Amniotic stem cell (primary cell): Measurements from ENCODE around the gene SDK1.

Experiments
- DNase-seq: peaks from one replicate; lab custom pipeline; 2025; lab: John Stamatoyannopoulos, UW

The SDK1 gene

DNA sequence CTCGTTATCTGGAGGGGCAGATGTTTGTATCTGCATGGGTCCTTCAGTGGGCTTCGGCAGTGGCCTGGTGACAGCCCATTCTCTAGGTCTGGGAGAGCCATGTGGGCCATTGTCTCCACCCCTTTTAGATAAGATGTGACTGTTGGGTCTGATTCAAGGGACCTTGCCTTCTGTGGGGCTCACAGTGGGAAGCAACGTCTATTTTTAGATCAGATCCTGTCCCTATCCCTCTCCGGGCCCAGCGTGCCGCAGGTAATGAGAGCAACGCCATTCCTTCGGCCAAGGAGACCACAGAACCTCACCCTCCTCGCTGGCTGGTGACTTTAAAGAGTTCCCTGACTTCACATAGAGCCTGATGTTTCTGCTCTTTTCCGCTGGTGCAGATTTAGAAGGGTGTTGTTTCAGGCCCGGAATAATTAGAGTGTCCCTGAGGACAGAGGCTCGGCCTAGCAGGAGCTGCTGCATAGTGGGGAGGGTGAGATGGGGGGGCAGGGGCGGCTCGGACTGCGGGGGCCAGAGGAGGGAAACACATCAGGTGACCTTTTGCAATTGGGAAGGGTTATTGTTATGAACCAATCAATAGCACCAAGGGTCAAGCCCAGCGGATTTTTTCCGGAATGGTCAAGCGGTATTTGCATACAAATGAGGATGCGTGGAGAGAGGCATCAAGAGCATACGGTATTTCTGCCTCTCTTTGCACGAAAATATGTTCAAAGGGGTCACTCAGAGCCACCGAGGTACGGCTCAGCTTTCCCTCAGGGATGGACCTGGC lies 878.0 kb downstream of the SDK1 start:
- DNase-seq = no peak

DNA sequence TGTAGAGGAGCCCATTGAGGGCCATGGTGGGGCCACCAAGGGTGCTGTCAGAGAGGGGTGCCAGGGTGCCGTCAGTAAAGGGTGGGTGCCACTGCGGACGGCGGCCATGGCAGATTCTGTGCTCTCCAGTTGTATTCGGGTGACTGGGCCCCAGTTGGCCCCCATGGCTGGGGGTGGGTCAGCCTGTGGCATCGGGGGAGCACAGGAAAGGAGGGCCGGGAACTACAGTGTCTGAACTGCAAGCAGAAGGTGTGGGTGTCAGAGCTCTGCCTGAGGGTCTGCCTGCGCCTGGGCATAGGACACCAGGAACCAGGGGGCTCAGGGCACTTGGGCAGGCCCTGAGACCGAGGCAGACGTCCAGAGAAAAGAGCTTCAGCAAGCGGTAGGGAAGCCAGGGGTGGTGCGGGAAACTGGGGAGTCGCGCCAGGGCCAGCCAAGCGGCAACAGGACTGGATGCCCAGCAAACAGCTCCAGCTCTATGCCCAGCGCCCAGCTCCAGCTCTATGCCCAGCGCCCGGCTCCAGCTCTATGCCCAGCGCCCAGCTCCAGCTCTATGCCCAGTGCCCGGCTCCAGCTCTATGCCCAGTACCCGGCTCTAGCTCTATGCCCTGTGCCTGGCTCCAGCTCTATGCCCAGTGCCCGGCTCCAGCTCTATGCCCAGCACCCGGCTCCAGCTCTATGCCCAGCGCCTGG lies 878.8 kb downstream of the SDK1 start:
- no peak for DNase-seq

DNA sequence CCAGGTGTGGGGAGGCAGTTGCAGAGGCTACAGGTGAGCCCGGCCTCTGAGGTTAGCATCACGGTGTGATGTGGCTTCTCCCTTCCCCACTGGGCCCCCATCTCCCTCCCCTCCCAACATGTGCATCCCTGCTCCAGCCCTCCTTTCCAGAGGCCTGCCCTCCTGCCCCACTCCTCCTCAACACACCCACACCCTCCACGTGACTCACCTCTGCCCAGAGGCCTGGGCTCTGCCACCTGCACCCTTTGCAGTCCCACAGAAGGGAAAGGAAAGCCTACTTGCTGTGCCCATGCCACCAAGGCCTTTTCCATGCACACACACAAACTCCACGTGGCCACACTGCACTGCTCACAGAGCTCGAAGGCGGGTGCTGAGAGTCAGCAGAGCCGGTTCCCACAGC lies 880.4 kb downstream of the SDK1 start:
- no peak for DNase-seq

DNA sequence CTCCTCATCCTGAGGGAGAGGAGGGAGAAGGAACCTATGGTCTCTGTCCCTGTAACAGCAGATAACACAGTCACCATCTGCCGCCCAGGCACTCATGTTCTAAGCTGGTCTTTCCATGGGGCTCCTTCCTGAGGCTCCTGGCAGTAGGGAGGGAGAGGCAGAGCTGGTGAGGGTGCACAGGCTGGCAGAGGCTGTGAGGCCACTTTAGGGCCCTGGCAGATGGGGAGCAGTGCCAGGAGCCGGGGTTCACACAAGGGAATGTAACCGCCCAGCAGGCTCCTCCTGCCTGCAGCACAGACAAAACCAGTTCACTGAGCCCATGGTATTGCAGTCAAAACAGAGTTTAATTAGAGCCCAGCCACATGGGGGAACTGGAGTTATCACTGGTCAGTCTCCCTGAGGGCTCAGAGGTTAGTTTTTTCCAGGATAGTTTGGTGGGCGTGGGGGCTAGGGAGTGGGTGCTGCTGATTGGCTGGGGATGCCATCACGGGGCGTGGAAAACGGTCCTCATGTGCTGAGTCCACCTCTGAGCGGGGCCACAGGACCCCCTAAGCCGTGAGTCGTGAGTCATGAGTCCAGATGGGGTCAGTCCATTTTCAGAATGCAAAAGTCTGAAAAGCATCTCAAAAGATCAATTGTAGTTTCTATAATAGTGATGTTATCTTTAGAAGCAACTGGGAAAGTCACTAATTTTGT lies 881.7 kb downstream of the SDK1 start:
- DNase-seq = no peak

DNA sequence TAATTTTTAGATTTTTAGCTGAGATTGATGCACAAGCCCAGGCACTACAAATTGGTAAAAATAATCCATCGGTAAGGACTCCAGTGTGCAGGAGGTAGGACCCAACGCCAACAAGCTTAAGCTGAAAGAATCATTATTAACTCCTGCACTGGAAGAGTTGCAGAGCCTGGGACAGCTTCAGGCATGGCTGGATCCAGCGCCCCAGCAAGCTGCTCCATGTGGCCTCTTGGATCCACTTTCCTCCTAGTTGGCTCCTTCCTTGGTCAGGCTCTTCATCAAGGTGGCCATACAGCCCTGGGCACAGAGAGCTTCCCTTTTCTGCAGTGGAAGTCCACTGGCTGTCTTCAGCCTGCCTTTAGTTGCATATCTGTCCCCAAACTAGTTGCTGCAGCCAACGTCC lies 883.6 kb downstream of the SDK1 start:
- no peak for DNase-seq

DNA sequence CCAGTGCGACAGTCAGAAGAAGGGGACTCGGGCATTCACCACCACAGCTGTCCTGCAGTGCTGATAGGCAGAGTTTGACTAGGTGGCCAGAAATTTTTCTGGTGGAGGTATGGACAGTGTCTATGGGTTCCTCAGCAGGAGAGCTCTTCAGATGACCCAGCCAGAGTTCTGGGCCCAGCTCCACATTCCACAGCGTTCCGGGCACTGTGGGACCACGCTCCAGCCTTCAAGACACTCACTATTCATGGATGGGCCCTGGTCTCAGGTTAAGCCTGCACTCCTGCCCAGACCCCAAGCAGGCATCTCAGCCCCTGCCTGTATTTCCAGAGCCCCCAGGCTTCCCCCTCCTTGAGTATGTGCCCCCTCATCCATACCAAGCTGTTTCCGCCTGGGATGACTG lies 884.1 kb downstream of the SDK1 start:
- no peak for DNase-seq

DNA sequence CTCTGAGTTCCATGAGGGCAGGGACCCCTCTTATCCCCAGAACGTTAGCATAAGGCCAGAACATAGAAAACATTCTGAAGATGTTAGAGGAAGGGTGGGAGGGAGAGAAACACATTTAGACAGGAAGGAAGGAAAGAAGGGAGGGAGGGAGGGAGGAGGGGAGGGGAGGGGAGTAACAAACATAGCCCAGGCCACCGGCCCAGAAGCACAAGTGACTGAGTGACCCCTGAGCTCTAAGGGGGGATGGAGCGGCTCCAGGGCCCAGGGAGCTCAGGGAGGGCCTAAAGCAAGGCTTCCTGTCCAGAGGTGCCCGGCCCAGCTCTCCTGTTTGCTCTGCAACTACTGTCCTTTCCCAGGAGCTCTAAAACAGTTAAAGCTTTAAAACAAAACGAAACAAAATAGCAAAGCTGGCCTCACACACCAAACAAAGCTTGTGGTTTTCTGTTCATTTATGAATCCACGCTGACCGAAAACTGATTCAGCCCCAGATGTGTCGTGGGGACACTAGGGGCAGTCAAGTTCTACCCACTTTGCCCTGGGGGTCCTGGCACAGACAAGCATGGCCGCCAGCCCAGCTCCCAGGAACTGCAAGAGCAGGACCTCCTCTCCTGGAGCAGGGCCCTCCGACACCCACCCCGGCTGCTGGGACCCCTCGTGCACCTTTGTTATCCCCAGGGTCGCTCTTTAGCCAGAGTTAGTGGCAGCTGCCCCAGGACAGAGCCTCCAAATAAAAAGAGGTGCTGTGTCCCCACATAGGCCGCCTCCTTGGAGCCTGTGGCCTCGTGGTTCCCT lies 884.9 kb downstream of the SDK1 start:
- DNase-seq = no peak

DNA sequence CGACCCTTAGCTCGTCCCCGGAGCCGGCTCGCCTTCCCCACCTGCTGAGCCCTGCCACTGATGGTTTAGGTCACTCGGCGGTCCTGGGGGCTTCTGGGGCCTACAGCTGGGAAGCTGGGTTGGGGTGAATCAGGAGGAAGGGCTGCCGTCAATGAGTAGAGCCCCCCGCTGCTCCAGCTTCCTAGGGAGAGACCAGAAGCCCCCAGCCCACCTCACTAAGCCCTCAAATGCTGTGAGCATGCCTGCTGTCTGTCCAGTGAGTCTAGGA lies 885.4 kb downstream of the SDK1 start:
- DNase-seq = no peak

DNA sequence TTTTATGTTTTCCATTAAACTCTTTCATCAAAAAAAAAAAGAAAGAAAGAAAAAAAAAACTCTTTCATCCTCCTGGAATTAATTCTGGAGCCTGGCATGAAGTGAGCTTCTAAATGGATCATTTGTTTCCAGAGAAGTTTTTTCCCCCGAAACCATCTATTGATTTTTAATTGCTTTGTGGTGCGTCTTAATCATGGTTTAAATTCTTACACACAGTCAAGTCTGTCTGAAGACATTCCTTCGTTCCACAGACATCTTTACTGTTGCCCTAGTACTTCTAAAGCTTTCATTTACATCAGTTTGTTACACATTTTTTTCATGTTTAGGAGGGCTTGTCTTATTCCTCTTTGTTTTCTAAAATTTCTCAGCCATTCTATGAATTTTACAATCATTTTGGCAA lies 887.6 kb downstream of the SDK1 start:
- no peak for DNase-seq

DNA sequence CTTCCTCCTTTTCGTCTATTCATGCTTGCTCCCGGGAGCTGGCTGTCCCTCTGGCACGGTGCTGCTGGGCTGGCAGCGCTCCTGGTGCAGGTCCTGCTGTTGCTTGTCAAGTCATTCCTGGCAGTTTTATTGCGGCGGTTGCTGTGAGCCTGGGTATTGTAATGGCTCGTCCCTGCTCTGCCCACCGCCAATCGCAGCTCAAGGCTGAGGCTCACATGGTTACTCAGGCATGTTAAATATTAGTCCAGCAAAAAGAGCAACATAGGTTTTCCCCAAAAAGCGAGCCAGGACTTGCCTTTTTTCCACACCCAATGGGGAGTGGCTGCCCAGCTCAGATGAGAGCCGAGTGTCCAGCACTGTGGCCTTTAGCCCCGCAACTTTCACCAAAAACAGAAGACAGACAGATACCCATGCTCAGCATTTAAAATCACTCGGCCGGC lies 888.1 kb downstream of the SDK1 start:
- DNase-seq = no peak

DNA sequence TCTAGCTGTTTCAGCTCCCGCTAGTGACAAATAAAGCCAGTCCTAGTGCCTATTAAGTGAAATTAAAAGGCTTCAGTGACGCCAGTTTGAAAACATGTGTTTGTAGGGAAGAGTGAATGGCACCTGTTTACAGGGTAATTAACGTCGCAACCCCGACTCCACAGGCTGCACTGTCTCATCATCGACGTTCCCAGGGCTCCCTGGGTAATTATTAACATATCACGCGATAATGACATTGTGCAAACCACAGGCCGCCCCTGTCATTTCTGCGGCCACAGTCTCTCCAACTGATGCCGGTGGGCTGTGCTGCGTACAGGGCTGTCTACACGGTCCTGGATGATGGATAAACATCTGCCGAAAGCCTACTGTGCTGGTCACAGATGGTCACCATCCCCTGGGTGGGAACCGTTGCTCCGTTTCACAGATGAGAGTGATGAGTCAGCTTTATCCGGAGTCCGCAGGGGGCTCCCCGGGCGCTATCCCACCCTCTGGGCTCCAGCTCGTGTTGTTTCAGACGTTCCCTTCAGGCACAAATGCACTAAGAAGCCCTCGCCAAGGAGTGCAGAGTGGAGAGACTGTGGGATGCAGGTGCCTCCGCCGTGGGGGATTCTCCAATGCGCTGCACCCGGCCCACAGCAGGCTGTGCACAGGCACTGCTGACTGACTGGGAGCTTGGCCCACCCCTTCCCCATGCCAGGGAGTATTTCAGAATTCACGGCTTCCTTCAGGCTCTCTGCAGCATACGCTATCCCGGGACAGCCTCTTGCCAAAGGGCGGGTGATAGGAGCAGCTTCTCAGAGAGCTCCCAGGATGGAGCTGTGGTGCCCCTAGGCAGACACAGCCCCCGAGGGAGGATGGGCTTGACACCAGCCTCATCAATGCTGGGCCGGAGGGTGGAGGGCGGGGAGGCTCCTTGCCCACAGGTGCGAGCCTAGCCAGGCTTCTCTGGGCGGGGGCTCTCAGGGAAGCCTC lies 889.2 kb downstream of the SDK1 start:
- DNase-seq = no peak

DNA sequence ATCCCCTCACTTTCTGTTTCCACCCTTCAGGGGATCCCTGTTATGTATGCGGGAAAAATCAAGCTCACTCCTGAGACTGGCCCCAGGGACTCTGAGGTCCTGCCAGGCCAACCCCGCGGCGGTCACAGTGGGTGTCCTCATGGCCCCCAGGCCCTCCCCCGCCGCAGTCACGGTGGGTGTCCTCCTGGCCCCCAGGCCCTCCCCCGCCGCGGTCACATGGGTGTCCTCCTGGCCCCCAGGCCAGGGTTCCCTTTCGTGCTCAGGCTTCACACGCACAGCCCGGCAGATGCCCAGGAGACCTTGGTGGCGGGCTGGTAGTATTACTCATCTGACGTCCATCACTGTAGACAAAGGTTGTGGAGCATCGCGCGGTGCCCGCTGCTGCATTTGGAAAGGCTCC lies 890.0 kb downstream of the SDK1 start:
- no peak for DNase-seq

DNA sequence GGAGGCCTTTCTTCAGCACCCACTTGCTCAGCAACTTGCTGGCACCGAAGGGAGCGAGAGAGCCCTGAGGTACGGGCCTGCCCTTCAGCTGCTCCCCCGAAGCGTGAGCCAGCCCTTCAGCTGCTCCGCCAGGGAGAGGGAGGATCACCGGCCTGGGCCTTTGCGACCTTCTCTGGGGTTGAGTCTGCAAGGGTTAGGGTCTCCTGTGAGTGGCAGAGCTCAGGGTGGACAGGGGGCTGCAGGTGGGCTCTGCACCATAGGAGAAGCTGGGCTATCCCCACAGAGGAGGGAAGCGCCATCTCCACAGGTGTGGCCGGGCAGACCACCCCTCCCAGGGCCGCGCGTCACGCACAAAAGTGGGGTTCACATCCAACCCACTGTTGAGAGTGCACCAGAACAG lies 890.5 kb downstream of the SDK1 start:
- no peak for DNase-seq

DNA sequence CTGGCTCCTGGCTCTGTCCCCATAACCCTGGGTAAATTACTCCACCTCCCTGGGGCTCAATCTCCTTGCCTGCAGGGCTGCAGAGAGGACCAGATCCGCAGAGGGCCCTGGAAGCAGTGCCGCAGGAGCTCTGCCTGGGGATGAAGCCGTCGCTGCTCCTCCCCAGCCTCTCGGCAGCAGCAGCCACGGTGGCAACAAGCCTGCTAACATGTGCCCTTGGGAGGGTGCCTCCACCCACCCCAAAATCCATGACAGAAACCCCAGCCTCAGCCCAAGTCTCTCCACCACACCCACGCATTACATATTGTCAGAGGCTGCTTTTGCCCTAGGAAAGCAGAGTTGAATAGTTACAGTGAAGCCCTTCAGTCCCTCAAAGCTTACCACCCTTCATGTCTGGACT lies 894.6 kb downstream of the SDK1 start:
- DNase-seq = no peak

DNA sequence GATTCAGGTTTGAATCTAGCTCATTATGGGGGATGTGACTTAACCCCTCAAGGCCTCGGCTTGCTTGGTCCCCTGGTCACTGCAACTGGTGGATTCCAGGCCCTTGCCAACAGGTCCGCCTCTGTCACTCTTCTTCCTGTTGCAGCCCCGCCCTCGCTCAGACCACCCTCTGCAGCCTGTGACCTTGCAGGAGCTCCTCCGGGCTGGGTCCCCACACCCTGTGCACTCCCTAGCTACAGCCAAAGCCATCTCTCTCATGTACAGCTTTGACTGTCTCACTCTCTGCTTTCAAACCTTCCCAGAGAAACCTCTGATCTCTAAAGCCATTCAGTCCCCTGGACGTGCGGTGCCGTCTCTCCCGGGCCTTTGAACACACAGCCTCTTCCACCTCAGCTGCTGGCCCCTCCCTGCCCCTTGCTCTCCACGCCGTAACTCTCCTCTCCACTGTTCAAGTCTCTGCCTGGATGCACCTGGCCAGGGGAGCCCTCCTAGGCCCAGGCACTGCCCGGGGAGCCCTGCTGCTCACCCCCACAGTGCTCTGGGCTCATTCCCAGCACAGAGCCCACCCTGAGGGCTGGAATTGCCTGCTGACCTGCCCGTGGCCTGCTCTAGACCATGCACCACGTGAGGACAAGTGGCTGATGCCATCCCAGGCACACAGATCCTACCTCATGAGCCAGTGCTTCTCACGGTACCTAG lies 895.2 kb downstream of the SDK1 start:
- no peak for DNase-seq

DNA sequence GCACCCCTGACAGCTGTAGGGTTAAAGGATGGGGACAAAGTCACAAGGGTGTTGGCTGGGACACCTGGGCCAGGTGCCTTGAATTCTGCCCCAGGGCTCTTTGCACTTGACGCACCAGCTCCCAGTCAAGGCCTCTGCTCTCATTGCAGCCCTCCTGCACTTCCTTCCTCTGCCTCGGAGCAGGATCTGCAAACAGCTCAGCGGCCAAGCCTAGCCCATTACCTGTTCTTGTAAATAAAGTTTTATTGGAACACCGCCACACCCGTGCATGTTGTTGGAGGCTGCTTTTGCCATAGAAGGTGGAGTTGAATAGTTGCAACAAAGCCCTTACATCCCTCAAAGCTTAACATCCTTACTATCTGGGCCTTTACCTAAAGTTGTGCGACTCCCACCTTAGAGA lies 897.2 kb downstream of the SDK1 start:
- DNase-seq = no peak

DNA sequence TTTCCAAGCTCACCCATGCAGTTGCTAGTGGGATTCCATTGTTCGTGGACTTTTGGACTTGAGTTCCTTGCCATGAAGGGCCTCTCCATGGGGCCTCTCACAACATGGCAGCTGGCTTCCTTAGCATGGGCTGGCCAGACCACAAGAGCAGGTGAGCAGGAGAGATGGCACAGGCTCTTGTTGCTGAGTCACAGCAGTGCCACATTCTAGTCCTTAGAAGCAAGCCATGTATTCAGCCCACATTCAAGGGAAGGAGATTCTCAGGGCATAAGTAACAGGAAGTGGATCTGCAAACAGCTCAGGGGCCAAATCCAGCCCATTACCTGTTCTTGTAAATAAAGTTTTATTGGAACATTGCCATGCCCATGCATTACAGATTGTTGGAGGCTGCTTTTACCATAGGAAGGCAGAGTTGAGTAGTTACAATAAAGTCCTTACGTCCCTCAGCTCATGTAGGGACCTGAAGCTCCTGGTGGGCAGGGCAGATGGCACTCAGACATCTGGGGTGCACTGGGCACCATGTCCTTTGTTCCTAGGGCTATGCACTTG lies 899.6 kb downstream of the SDK1 start:
- no peak for DNase-seq

DNA sequence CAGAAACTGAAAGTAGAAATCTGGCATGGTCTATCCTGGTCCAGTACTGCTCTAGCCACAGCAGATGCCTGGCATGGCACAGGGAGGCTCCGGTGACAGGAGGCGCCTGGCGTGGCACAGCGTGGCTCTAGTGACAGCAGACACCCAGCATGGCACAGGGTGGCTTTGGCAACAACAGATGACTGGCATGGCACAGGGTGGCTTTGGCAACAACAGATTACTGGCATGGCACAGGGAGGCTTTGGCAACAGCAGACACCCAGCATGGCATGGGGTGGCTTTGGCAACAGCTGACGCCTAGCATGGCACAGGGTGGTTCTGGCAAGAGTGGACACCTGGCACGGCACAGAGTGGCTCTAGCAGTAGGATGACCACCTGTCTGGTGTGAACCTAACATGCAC lies 900.5 kb downstream of the SDK1 start:
- no peak for DNase-seq

DNA sequence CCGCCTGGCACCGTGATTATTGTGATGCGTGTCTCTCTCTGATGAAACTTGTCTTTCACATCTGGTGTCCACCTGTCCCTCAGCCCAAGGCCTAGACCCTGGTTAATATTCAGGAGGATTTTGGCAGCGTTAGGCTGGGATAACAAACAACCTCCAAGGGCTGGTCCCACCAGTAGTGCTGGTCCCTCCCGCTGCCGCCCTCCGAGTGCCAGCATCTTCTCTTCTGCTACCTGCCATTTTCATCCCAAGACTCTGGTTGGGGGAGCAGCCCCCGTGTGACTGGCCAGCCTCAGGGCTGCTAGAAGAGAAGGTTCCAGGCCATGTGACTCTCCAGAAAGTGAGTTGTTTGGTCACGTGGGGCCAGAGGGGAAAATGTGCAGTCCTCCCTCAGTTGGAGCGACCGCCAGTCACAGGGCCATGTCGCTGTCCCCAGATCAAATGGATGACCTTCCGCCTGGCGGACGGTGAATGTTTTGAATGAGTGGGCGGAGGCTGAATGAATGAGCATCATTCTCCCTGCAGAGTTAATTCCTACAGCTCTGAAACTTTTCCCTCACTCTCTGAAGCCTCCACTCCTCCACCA lies 901.2 kb downstream of the SDK1 start:
- DNase-seq = no peak

DNA sequence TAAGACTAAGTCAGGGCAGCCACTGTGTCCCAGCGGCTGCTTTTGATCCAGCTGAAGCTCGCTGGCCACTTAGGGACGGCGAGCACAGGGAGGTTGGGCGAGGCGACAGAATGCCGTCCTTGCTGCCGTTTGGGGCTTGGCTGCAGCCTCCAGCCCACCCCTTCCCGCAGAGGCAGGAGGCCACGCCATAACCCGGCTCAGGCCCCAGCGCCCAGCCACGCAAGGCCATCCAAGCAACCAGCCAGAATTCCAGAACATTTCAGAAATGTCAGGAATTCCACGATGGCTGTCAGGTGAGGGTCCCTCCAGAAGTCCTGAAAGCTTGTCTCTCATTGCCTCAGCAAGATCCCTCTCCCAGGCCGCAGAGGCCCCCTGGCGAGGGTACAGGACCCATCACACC lies 901.9 kb downstream of the SDK1 start:
- no peak for DNase-seq
